MM.1S (cell line): ENCODE measurements around the gene BICDL1.

Experiments
- DNase-seq: peaks from one replicate; pipeline ENCODE4 v3.0.0-alpha.2; 2015
- H2AFZ ChIP-seq: fragments of 300-600 bp; sonication (generic); 2 replicates; pipeline ENCODE4 v1.6.0; 2016; ENCODE audit warnings: antibody characterized with exemption, low read length
- H3F3A ChIP-seq: fragments of 300-600 bp; sonication (generic); 2 replicates; pipeline ENCODE4 v1.6.1; 2016; ENCODE audit warnings: mild to moderate bottlenecking, antibody characterized with exemption, low read length, moderate library complexity, mixed read lengths; ENCODE audit not compliant: insufficient read depth
- H3K27ac ChIP-seq: fragments of 300-600 bp; sonication (generic); 2 replicates; pipeline ENCODE4 v1.5.1; 2016; ENCODE audit warnings: mild to moderate bottlenecking, low read length
- H3K27me3 ChIP-seq: fragments of 300-600 bp; sonication (generic); replicated peaks from 2 replicates; pipeline ENCODE4 v1.6.0; 2016; ENCODE audit warnings: low read length; ENCODE audit not compliant: insufficient read depth
- H3K36me3 ChIP-seq: fragments of 300-600 bp; sonication (generic); replicated peaks from 2 replicates; pipeline ENCODE4 v1.6.1; 2016; ENCODE audit warnings: mild to moderate bottlenecking, low read length, mixed read lengths; ENCODE audit not compliant: insufficient read depth
- H3K4me1 ChIP-seq: fragments of 300-600 bp; sonication (generic); 2 replicates; pipeline ENCODE4 v1.6.1; 2016; ENCODE audit warnings: low read length, mixed read lengths
- H3K4me2 ChIP-seq: fragments of 300-600 bp; sonication (generic); 2 replicates; pipeline ENCODE4 v1.6.0; 2016; ENCODE audit warnings: low read depth, low read length
- H3K4me3 ChIP-seq: fragments of 300-600 bp; sonication (generic); 2 replicates; pipeline ENCODE4 v1.5.1; 2016; ENCODE audit warnings: low read length, mixed read lengths
- H3K79me2 ChIP-seq: fragments of 300-600 bp; sonication (generic); 2 replicates; pipeline ENCODE4 v1.6.1; 2016; ENCODE audit warnings: mixed run types, low read length, mixed read lengths
- H3K9ac ChIP-seq: fragments of 300-600 bp; sonication (generic); 2 replicates; pipeline ENCODE4 v1.6.1; 2016; ENCODE audit warnings: low read length, mixed read lengths
- H3K9me2 ChIP-seq: fragments of 300-600 bp; sonication (generic); replicated peaks from 2 replicates; pipeline ENCODE4 v1.6.1; 2016; ENCODE audit warnings: mild to moderate bottlenecking, low read length, mixed read lengths; ENCODE audit not compliant: insufficient read depth
- H3K9me3 ChIP-seq: fragments of 300-600 bp; sonication (generic); replicated peaks from 2 replicates; pipeline ENCODE4 v1.6.1; 2016; ENCODE audit warnings: mild to moderate bottlenecking, low read length, mixed read lengths; ENCODE audit not compliant: insufficient read depth
- H4K20me1 ChIP-seq: fragments of 300-600 bp; sonication (generic); 2 replicates; pipeline ENCODE4 v1.6.1; 2016; ENCODE audit warnings: mild to moderate bottlenecking, low read length, moderate library complexity, mixed read lengths; ENCODE audit not compliant: insufficient read depth
- CTCF ChIP-seq: fragments of 300-600 bp; sonication (generic); IDR thresholded peaks from 2 replicates; pipeline ENCODE4 v1.5.1; 2016; ENCODE audit warnings: antibody characterized with exemption, low read length, mixed read lengths
- EZH2 ChIP-seq: fragments of 300-600 bp; sonication (generic); optimal IDR thresholded peaks from 2 replicates; pipeline ENCODE3; 2017; ENCODE audit warnings: low read depth, mild to moderate bottlenecking, antibody characterized with exemption, low read length, mixed read lengths
- EZH2phosphoT487 ChIP-seq: fragments of 300-600 bp; sonication (generic); IDR thresholded peaks from 2 replicates; pipeline ENCODE4 v1.6.1; 2018; ENCODE audit warnings: antibody characterized with exemption, low read length

The BICDL1 gene

GRCh38 chr12:120064054-120064940 is 75.3 kb downstream of the BICDL1 start:
- no peaks in the 10 kb centered on the region for H3K79me2 ChIP-seq

GRCh38 chr12:120065472-120065871 is 76.4 kb downstream of the BICDL1 start:
- Histone ChIP-seq H3K9me3 (no peaks in the 10 kb centered on the region), H3K9me2 (no peaks in the 10 kb centered on the region), H3K4me1 (no peaks in the 10 kb centered on the region), H4K20me1 (no peaks in the 10 kb centered on the region), H2AFZ (no peak overlapping the region), H3K79me2 (no peaks in the 10 kb centered on the region), H3K4me2 (no peak overlapping the region), H3F3A (no peaks in the 10 kb centered on the region), H3K4me3 (no peak overlapping the region), H3K27me3 (no peaks in the 10 kb centered on the region), H3K27ac (no peak overlapping the region), H3K9ac (no peak overlapping the region), H3K36me3 (no peaks in the 10 kb centered on the region)
- DNase-seq: no peak
- TF ChIP-seq EZH2phosphoT487: no peak

More at GRCh38 chr12:120064054-120064940, 75.3 kb downstream of the BICDL1 start:
- Histone ChIP-seq H2AFZ (no peak overlapping the region), H3F3A (no peaks in the 10 kb centered on the region), H3K9ac (no peak overlapping the region), H3K9me2 (no peaks in the 10 kb centered on the region), H3K4me2 (no peak overlapping the region), H3K27ac (no peak overlapping the region), H3K36me3 (no peaks in the 10 kb centered on the region), H4K20me1 (no peaks in the 10 kb centered on the region), H3K4me3 (no peak overlapping the region), H3K4me1 (no peaks in the 10 kb centered on the region), H3K27me3 (no peaks in the 10 kb centered on the region), H3K9me3 (no peaks in the 10 kb centered on the region)
- no peak for DNase-seq
- TF ChIP-seq CTCF: no peak
- TF ChIP-seq EZH2: no peak
- TF ChIP-seq EZH2phosphoT487: no peak

GRCh38 chr12:120066341-120066740 is 77.3 kb downstream of the BICDL1 start:
- Histone ChIP-seq H3K9me2 (no peaks in the 10 kb centered on the region), H4K20me1 (no peaks in the 10 kb centered on the region), H3K9ac (no peak overlapping the region), H3K4me2 (no peak overlapping the region), H3K79me2 (no peaks in the 10 kb centered on the region), H3K27ac (no peak overlapping the region), H3K4me3 (no peak overlapping the region), H2AFZ (no peak overlapping the region), H3K4me1 (no peaks in the 10 kb centered on the region), H3F3A (no peaks in the 10 kb centered on the region), H3K9me3 (no peaks in the 10 kb centered on the region), H3K27me3 (no peaks in the 10 kb centered on the region), H3K36me3 (no peaks in the 10 kb centered on the region)
- no peak for DNase-seq
- TF ChIP-seq EZH2 (no peak), EZH2phosphoT487 (no peak), CTCF (no peak)
